Loucy (cell line): ENCODE data around the gene UNC45A.

Experiments used
- H2AFZ ChIP-seq: fragments of 200-600 bp; sonication (generic); 2 replicates; pipeline ENCODE4 v1.6.0; 2016; ENCODE audit warnings: antibody characterized with exemption, mild to moderate bottlenecking, low read length, moderate library complexity
- H3F3A ChIP-seq: fragments of 200-600 bp; 2 replicates; pipeline ENCODE4 v1.6.0; 2016; ENCODE audit warnings: antibody characterized with exemption, low read depth, mild to moderate bottlenecking
- H3K27me3 ChIP-seq: fragments of 200-600 bp; sonication (generic); 2 replicates; pipeline ENCODE4 v1.6.1; 2014; ENCODE audit warnings: low read length, mild to moderate bottlenecking; ENCODE audit not compliant: insufficient read depth, poor library complexity, severe bottlenecking
- H3K36me3 ChIP-seq: fragments of 200-600 bp; sonication (generic); 2 replicates; pipeline ENCODE4 v1.6.1; 2016; ENCODE audit warnings: low read length; ENCODE audit not compliant: insufficient read depth
- H3K4me1 ChIP-seq: fragments of 200-600 bp; sonication (generic); 2 replicates; pipeline ENCODE4 v1.5.1; 2014; ENCODE audit warnings: low read length, mild to moderate bottlenecking; ENCODE audit not compliant: insufficient read depth, poor library complexity, severe bottlenecking
- H3K4me2 ChIP-seq: fragments of 200-600 bp; sonication (generic); 2 replicates; pipeline ENCODE4 v1.6.0; 2014; ENCODE audit warnings: antibody characterized with exemption, low read length, low read depth, mild to moderate bottlenecking; ENCODE audit not compliant: poor library complexity, severe bottlenecking
- H3K4me3 ChIP-seq: fragments of 200-600 bp; sonication (generic); 2 replicates; pipeline ENCODE4 v1.5.1; 2014; ENCODE audit warnings: low read length, mild to moderate bottlenecking, mixed read lengths; ENCODE audit not compliant: poor library complexity, severe bottlenecking
- H3K79me2 ChIP-seq: fragments of 200-600 bp; sonication (generic); 2 replicates; pipeline ENCODE4 v1.6.1; 2014; ENCODE audit warnings: low read length; ENCODE audit not compliant: insufficient read depth
- H3K9ac ChIP-seq: fragments of 200-600 bp; sonication (generic); 2 replicates; pipeline ENCODE4 v1.6.0; 2014; ENCODE audit warnings: mild to moderate bottlenecking, low read depth, low read length, moderate library complexity; ENCODE audit not compliant: poor library complexity, severe bottlenecking
- H3K9me2 ChIP-seq: fragments of 200-600 bp; sonication (generic); replicated peaks from 2 replicates; pipeline ENCODE4 v1.6.1; 2016; ENCODE audit warnings: low read depth, low read length, mixed read lengths
- H3K9me3 ChIP-seq: fragments of 200-600 bp; sonication (generic); 2 replicates; pipeline ENCODE4 v1.6.1; 2014; ENCODE audit warnings: mild to moderate bottlenecking, antibody characterized with exemption, low read length, low read depth; ENCODE audit not compliant: insufficient read depth
- H4K20me1 ChIP-seq: fragments of 200-600 bp; sonication (generic); 2 replicates; pipeline ENCODE4 v1.6.0; 2014; ENCODE audit warnings: antibody characterized with exemption, low read length, mild to moderate bottlenecking; ENCODE audit not compliant: insufficient read depth, poor library complexity, severe bottlenecking
- EZH2phosphoT487 ChIP-seq: fragments of 200-600 bp; IDR thresholded peaks from 2 replicates; pipeline ENCODE4 v1.6.1; 2018; ENCODE audit warnings: antibody characterized with exemption, mild to moderate bottlenecking, moderate library complexity, borderline replicate concordance
- TF ChIP-seq, protein P1 (sequence below): fragments of 200-600 bp; sonication (generic); conservative IDR thresholded peaks from 2 replicates; pipeline ENCODE4 v1.5.1; 2014; ENCODE audit warnings: mild to moderate bottlenecking, antibody characterized with exemption, low read length

Gene UNC45A

GRCh38 chr15:90990446-90990845 is 55.4 kb downstream of the UNC45A start:
- Histone ChIP-seq H3K4me2 (peak overlapping the region; percentile 87), H3K79me2 (peaks cover 98% of the 10 kb centered on the region), H3K36me3 (peaks cover 4% of the 10 kb centered on the region; the same call in 1 of the 2 replicates), H3K9ac (no peak overlapping the region), H3F3A (no peaks in the 10 kb centered on the region), H2AFZ (no peak overlapping the region), H4K20me1 (peaks cover 53% of the 10 kb centered on the region), H3K9me3 (no peaks in the 10 kb centered on the region), H3K9me2 (no peaks in the 10 kb centered on the region), H3K4me1 (peaks cover 57% of the 10 kb centered on the region), H3K4me3 (peak overlapping the region; percentile 57), H3K27me3 (no peaks in the 10 kb centered on the region)
- TF ChIP-seq EZH2phosphoT487 = no peak
- TF ChIP-seq, protein P1, sequence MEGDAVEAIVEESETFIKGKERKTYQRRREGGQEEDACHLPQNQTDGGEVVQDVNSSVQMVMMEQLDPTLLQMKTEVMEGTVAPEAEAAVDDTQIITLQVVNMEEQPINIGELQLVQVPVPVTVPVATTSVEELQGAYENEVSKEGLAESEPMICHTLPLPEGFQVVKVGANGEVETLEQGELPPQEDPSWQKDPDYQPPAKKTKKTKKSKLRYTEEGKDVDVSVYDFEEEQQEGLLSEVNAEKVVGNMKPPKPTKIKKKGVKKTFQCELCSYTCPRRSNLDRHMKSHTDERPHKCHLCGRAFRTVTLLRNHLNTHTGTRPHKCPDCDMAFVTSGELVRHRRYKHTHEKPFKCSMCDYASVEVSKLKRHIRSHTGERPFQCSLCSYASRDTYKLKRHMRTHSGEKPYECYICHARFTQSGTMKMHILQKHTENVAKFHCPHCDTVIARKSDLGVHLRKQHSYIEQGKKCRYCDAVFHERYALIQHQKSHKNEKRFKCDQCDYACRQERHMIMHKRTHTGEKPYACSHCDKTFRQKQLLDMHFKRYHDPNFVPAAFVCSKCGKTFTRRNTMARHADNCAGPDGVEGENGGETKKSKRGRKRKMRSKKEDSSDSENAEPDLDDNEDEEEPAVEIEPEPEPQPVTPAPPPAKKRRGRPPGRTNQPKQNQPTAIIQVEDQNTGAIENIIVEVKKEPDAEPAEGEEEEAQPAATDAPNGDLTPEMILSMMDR = no peak

- H2AFZ ChIP-seq = no peak overlapping the region
- peak overlapping the region; percentile 87 for H3K4me2 ChIP-seq
- peaks cover 42% of the 10 kb centered on the region for H4K20me1 ChIP-seq
- peaks cover 95% of the 10 kb centered on the region for H3K79me2 ChIP-seq
- peaks cover 59% of the 10 kb centered on the region for H3K4me1 ChIP-seq
- H3K36me3 ChIP-seq = no peaks in the 10 kb centered on the region
- no peaks in the 10 kb centered on the region for H3F3A ChIP-seq
- no peak for TF ChIP-seq EZH2phosphoT487
- TF ChIP-seq, protein P1 = no peak
- H3K9me3 ChIP-seq = no peaks in the 10 kb centered on the region
- H3K27me3 ChIP-seq = no peaks in the 10 kb centered on the region
- peak overlapping the region; percentile 91 for H3K9ac ChIP-seq
- H3K4me3 ChIP-seq = peak overlapping the region; percentile 88
- H3K9me2 ChIP-seq = no peaks in the 10 kb centered on the region
Measured at GRCh38 chr15:90991587-90992285, 56.7 kb downstream of the UNC45A start.

GRCh38 chr15:90994059-90994416 is 59.0 kb downstream of the UNC45A start:
- Histone ChIP-seq H3K9ac (peak overlapping the region; percentile 91), H4K20me1 (peaks cover 20% of the 10 kb centered on the region), H3K4me3 (peak overlapping the region; percentile 88), H3K9me2 (no peaks in the 10 kb centered on the region), H3K4me1 (peaks cover 36% of the 10 kb centered on the region), H3F3A (no peaks in the 10 kb centered on the region), H3K79me2 (peaks cover 72% of the 10 kb centered on the region), H2AFZ (peak overlapping the region; percentile 92), H3K4me2 (peak overlapping the region; percentile 87), H3K9me3 (no peaks in the 10 kb centered on the region), H3K27me3 (no peaks in the 10 kb centered on the region), H3K36me3 (peaks cover 12% of the 10 kb centered on the region; the same call in 1 of the 2 replicates)
- TF ChIP-seq EZH2phosphoT487 = no peak
- TF ChIP-seq, protein P1 = no peak
